Neural progenitor cell (in vitro differentiated cells): Measurements from ENCODE around the gene PARP6. TPM values are rescaled to one million over a fixed set of nuclear protein-coding genes. Genes with fewer than 3 reads are reported as not detected.

Source experiments
- DNase-seq: peaks from one replicate; pipeline ENCODE4 v3.0.0-alpha.2; 2016; ENCODE audit warnings: low spot score
- H2AFZ ChIP-seq: fragments of 200-600 bp; sonication (generic); replicated peaks from 2 replicates; pipeline ENCODE4 v1.6.1; 2016; ENCODE audit warnings: antibody characterized with exemption
- H3F3A ChIP-seq: fragments of 200-600 bp; sonication (generic); 2 replicates; pipeline ENCODE4 v1.6.1; 2016; ENCODE audit warnings: antibody characterized with exemption, low read depth
- H3K27ac ChIP-seq: fragments of 200-600 bp; sonication (generic); 2 replicates; pipeline ENCODE4 v1.5.1; 2016; ENCODE audit warnings: mild to moderate bottlenecking
- H3K27me3 ChIP-seq: fragments of 200-600 bp; sonication (generic); 2 replicates; pipeline ENCODE4 v1.6.1; 2016; ENCODE audit warnings: mild to moderate bottlenecking, moderate library complexity
- H3K36me3 ChIP-seq: fragments of 200-600 bp; sonication (generic); 2 replicates; pipeline ENCODE4 v1.5.1; 2016
- H3K4me1 ChIP-seq: fragments of 200-600 bp; sonication (generic); 2 replicates; pipeline ENCODE4 v1.6.1; 2016; ENCODE audit warnings: mixed run types
- H3K4me2 ChIP-seq: fragments of 200-600 bp; sonication (generic); 2 replicates; pipeline ENCODE4 v1.6.1; 2016
- H3K4me3 ChIP-seq: fragments of 200-600 bp; sonication (generic); 2 replicates; pipeline ENCODE4 v1.5.1; 2016
- H3K79me2 ChIP-seq: fragments of 200-600 bp; sonication (generic); 2 replicates; pipeline ENCODE4 v1.6.1; 2016; ENCODE audit warnings: low read depth
- H3K9ac ChIP-seq: fragments of 200-600 bp; sonication (generic); 2 replicates; pipeline ENCODE4 v1.6.1; 2016
- H3K9me3 ChIP-seq: fragments of 200-600 bp; sonication (generic); 2 replicates; pipeline ENCODE4 v1.5.1; 2016; ENCODE audit warnings: low read depth
- H4K20me1 ChIP-seq: fragments of 200-600 bp; sonication (generic); 2 replicates; pipeline ENCODE4 v1.6.1; 2016; ENCODE audit warnings: low read depth
- H3K27ac Mint-ChIP-seq: 3 replicates; pipeline ENCODE4 v1.8.0; 2021; ENCODE audit warnings: mixed read lengths
- H3K27me3 Mint-ChIP-seq: 2 replicates; pipeline ENCODE4 v1.8.0; 2022; ENCODE audit warnings: low read depth, mild to moderate bottlenecking, inconsistent platforms, moderate library complexity, mixed read lengths; ENCODE audit not compliant: insufficient read depth
- H3K36me3 Mint-ChIP-seq: 3 replicates; pipeline ENCODE4 v1.8.0; 2021; ENCODE audit warnings: mixed read lengths
- H3K4me1 Mint-ChIP-seq: 3 replicates; pipeline ENCODE4 v1.8.0; 2021; ENCODE audit warnings: mixed read lengths
- H3K4me3 Mint-ChIP-seq: 3 replicates; pipeline ENCODE4 v1.8.0; 2021; ENCODE audit warnings: mild to moderate bottlenecking, moderate library complexity, mixed read lengths
- H3K9me3 Mint-ChIP-seq: 3 replicates; pipeline ENCODE4 v1.8.0; 2020; ENCODE audit warnings: mixed read lengths
- EZH2 ChIP-seq: fragments of 200-600 bp; sonication (generic); IDR thresholded peaks from 2 replicates; pipeline ENCODE4 v1.6.1; 2017; ENCODE audit warnings: antibody characterized with exemption, mild to moderate bottlenecking, moderate library complexity
- EZH2phosphoT487 ChIP-seq: fragments of 200-600 bp; sonication (generic); IDR thresholded peaks from 2 replicates; pipeline ENCODE4 v1.6.1; 2017; ENCODE audit warnings: antibody characterized with exemption
- total RNA-seq: library from RNA; depleted of rRNA; stranded (reverse); fragments of >200 nt; gene quantifications from 2 replicates; pipeline ENCODE4 v1.2.3, GENCODE V29; 2015; ENCODE audit warnings: low replicate concordance
- TF ChIP-seq, protein P1 (sequence below): fragments of 200-600 bp; sonication (generic); IDR thresholded peaks from 2 replicates; pipeline ENCODE4 v1.5.1; 2017; ENCODE audit warnings: antibody characterized with exemption, mild to moderate bottlenecking

The PARP6 gene
- total RNA-seq, 1 donor from 2014 or later, result 38.6 TPM

DNA sequence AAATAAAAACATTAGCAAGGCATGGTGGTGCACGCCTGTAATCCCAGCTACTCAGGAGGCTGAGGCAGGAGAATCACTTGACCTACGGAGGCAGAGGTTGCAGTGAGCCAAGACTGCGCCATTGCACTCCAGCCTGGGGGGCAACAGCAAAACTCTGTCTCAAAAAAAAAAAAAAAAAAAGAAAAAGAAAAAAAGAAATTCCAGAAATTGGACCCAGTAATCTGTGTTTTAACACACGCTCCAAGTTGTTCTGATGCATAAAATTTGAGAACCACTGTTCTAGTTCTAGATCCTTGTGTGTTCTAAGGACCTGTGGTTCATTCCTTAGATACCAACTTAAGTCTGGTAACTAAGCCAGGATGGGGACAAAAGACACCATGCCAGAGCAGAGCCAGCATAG, 2.6 kb downstream of the PARP6 start:
- Histone ChIP-seq H3K4me1 (peaks cover 9% of the 10 kb centered on the region), H3F3A (peaks cover 14% of the 10 kb centered on the region), H3K27me3 (peaks cover under 1% of the 10 kb centered on the region), H3K4me3 (no peak overlapping the region), H3K4me2 (no peak overlapping the region), H4K20me1 (peaks cover 8% of the 10 kb centered on the region), H3K9ac (no peak overlapping the region), H3K79me2 (peaks cover 21% of the 10 kb centered on the region), H2AFZ (no peak overlapping the region), H3K9me3 (no peaks in the 10 kb centered on the region), H3K27ac (no peak overlapping the region), H3K36me3 (no peaks in the 10 kb centered on the region)
- peaks cover 5% of the 10 kb centered on the region for H3K27me3 Mint-ChIP-seq
- no peaks in the 10 kb centered on the region for H3K9me3 Mint-ChIP-seq
- peaks cover 11% of the 10 kb centered on the region for H3K36me3 Mint-ChIP-seq
- H3K4me1 Mint-ChIP-seq, result peaks cover 26% of the 10 kb centered on the region
- H3K27ac Mint-ChIP-seq, result no peak overlapping the region
- no peak overlapping the region for H3K4me3 Mint-ChIP-seq
- TF ChIP-seq, protein P1, sequence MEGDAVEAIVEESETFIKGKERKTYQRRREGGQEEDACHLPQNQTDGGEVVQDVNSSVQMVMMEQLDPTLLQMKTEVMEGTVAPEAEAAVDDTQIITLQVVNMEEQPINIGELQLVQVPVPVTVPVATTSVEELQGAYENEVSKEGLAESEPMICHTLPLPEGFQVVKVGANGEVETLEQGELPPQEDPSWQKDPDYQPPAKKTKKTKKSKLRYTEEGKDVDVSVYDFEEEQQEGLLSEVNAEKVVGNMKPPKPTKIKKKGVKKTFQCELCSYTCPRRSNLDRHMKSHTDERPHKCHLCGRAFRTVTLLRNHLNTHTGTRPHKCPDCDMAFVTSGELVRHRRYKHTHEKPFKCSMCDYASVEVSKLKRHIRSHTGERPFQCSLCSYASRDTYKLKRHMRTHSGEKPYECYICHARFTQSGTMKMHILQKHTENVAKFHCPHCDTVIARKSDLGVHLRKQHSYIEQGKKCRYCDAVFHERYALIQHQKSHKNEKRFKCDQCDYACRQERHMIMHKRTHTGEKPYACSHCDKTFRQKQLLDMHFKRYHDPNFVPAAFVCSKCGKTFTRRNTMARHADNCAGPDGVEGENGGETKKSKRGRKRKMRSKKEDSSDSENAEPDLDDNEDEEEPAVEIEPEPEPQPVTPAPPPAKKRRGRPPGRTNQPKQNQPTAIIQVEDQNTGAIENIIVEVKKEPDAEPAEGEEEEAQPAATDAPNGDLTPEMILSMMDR, result no peak
- TF ChIP-seq EZH2 (no peak), EZH2phosphoT487 (no peak)
- DNase-seq, result no peak

DNA sequence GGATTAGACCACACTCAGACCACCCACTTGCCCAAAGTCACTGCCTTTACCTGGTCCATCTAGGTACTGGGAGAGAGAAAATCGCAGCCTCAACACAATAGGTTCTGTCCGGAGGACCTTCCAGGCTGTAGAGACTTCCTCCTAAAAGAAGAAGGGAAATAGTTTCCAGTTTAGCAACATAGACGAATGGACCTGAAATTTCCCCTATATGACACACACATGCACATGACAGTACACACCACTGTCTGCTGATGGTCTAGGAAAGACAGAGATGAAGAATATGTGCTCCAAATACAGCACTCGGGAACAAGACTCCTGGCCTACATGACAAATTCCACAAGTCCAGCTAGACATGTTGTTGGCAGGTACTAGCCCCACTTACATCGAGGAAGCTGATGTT, 7.3 kb downstream of the PARP6 start:
- H3K9me3 Mint-ChIP-seq, result no peaks in the 10 kb centered on the region
- Histone ChIP-seq H3K4me1 (no peaks in the 10 kb centered on the region), H3K4me3 (no peak overlapping the region), H4K20me1 (peaks cover 8% of the 10 kb centered on the region), H3K4me2 (no peak overlapping the region), H3K9ac (no peak overlapping the region), H3K27me3 (no peaks in the 10 kb centered on the region), H3K27ac (no peak overlapping the region), H3K36me3 (peaks cover 5% of the 10 kb centered on the region), H2AFZ (no peak overlapping the region), H3K9me3 (no peaks in the 10 kb centered on the region), H3F3A (no peaks in the 10 kb centered on the region), H3K79me2 (no peaks in the 10 kb centered on the region)
- no peak overlapping the region for H3K27ac Mint-ChIP-seq
- H3K36me3 Mint-ChIP-seq, result peaks cover 34% of the 10 kb centered on the region
- H3K4me3 Mint-ChIP-seq, result no peak overlapping the region
- no peaks in the 10 kb centered on the region for H3K27me3 Mint-ChIP-seq
- H3K4me1 Mint-ChIP-seq, result no peaks in the 10 kb centered on the region
- no peak for DNase-seq
- no peak for TF ChIP-seq EZH2phosphoT487
- TF ChIP-seq, protein P1, result no peak
- TF ChIP-seq EZH2, result no peak

DNA sequence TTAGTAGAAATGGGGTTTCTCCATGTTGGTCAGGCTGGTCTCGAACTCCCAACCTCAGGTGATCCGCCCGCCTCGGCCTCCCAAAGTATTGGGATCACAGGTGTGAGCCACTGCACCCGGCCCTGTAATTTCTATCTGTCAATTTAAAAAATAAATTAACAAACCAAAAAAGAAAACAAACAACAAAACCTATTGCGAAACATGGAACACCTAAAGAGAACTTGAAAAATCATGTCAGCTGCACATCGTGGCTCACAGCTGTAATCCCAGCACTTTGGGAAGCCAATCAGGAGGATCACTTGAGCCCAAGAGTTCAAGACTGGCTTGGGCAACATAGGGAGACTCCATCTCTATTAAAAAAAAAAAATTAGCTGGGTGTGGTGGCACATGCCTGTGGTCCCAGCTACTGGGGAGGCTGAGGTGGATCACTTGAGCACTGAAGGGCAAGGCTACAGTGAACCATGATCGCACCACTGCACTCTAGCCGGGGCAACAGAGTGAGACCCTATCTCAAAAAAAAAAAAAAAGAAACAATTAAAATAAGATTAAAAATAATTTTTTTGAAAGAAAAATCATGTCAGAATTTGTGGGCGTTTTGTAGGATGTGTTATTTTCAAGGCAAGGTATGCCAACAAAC, 19.6 kb downstream of the PARP6 start:
- H4K20me1 ChIP-seq, result peaks cover 40% of the 10 kb centered on the region
- no peaks in the 10 kb centered on the region for H3K79me2 ChIP-seq
- H2AFZ ChIP-seq, result no peak overlapping the region
- peaks cover 19% of the 10 kb centered on the region for H3K36me3 ChIP-seq
- Mint-ChIP-seq H3K27me3 (peaks cover 2% of the 10 kb centered on the region), H3K4me3 (no peak overlapping the region), H3K27ac (no peak overlapping the region), H3K4me1 (no peaks in the 10 kb centered on the region), H3K9me3 (no peaks in the 10 kb centered on the region), H3K36me3 (peaks cover 41% of the 10 kb centered on the region)
- DNase-seq, result no peak
- no peak overlapping the region for H3K4me3 ChIP-seq
- no peak for TF ChIP-seq EZH2
- TF ChIP-seq EZH2phosphoT487, result no peak
- TF ChIP-seq, protein P1, result no peak
- no peak overlapping the region for H3K4me2 ChIP-seq
- H3K27ac ChIP-seq, result no peak overlapping the region
- no peak overlapping the region for H3K9ac ChIP-seq
- H3K27me3 ChIP-seq, result peaks cover 3% of the 10 kb centered on the region
- no peaks in the 10 kb centered on the region for H3F3A ChIP-seq
- H3K9me3 ChIP-seq, result no peaks in the 10 kb centered on the region
- H3K4me1 ChIP-seq, result no peaks in the 10 kb centered on the region
